ENCODE results near the gene GABBR1.

The GABBR1 gene

GRCh38 chr6:29561606-29562181, 71.3 kb downstream of the GABBR1 start:
- DNase-seq, result no peak

GRCh38 chr6:29561091-29561490, 71.9 kb downstream of the GABBR1 start:
- DNase-seq, result no peak

GRCh38 chr6:29559524-29560287, 73.3 kb downstream of the GABBR1 start, which contains the start of gene UBD:
Gene UBD, minus strand, starts transcription at chr6:29559732. Its CDS starts 31 bp downstream, at chr6:29559701.
- DNase-seq, result no peak

- no peak for DNase-seq
Observed at GRCh38 chr6:29558439-29559079, 74.4 kb downstream of the GABBR1 start.

GRCh38 chr6:29557320-29557719, 75.7 kb downstream of the GABBR1 start:
- no peak for DNase-seq

GRCh38 chr6:29554764-29555163, 78.2 kb downstream of the GABBR1 start:
- no peak for DNase-seq

- peak; percentile 47 for DNase-seq
Observed at GRCh38 chr6:29553268-29554057, 79.5 kb downstream of the GABBR1 start.

GRCh38 chr6:29552512-29553051, 80.4 kb downstream of the GABBR1 start:
- no peak for DNase-seq

- DNase-seq, result no peak
Observed at GRCh38 chr6:29547573-29547972, 85.4 kb downstream of the GABBR1 start.

- no peak for DNase-seq
Observed at GRCh38 chr6:29537714-29538403, 95.1 kb downstream of the GABBR1 start.

- DNase-seq, result no peak
Observed at GRCh38 chr6:29532320-29532951, 100.5 kb downstream of the GABBR1 start.

GRCh38 chr6:29531668-29532067, 101.3 kb downstream of the GABBR1 start:
- DNase-seq, result peak; percentile 31

- DNase-seq, result no peak
Observed at GRCh38 chr6:29530671-29531310, 102.2 kb downstream of the GABBR1 start.

- no peak for DNase-seq
Observed at GRCh38 chr6:29529956-29530355, 103.0 kb downstream of the GABBR1 start.

- no peak for DNase-seq
Observed at GRCh38 chr6:29528988-29529560, 103.9 kb downstream of the GABBR1 start.

- DNase-seq, result no peak
Observed at GRCh38 chr6:29528300-29528931, 104.6 kb downstream of the GABBR1 start.

- DNase-seq, result no peak
Observed at GRCh38 chr6:29527564-29527963, 105.4 kb downstream of the GABBR1 start.

GRCh38 chr6:29527126-29527525, 105.9 kb downstream of the GABBR1 start:
- DNase-seq, result no peak

- DNase-seq, result no peak
Observed at GRCh38 chr6:29525311-29525639, 107.7 kb downstream of the GABBR1 start.
